GM12878 (cell line): ENCODE results near the gene SLC25A13.
A peak's percentile ranks its signal among the peaks of the same experiment; 100 is the strongest.

Experiments
- CHD2 ChIP-seq: IDR thresholded peaks from 2 replicates; pipeline ENCODE4 v1.6.1; 2011; ENCODE audit warnings: low read depth, low read length, improper control_type of control experiment, borderline replicate concordance
- HDGF ChIP-seq: fragments of 450-650 bp; IDR thresholded peaks from 2 replicates; pipeline ENCODE4 v1.6.1; 2016; ENCODE audit warnings: antibody characterized with exemption
- POLR2A ChIP-seq: IDR thresholded peaks from 2 replicates; pipeline ENCODE4 v1.6.1; 2011; ENCODE audit warnings: low read depth, mild to moderate bottlenecking, low read length
- POLR2AphosphoS5 ChIP-seq: IDR thresholded peaks from 2 replicates; pipeline ENCODE4 v1.6.1; 2011; ENCODE audit warnings: mild to moderate bottlenecking, low read length, inconsistent platforms
- RAD51 ChIP-seq: fragments of 450-650 bp; IDR thresholded peaks from 2 replicates; pipeline ENCODE4 v1.6.1; 2016; ENCODE audit warnings: moderate library complexity, mild to moderate bottlenecking, inconsistent platforms
- TARDBP ChIP-seq: IDR thresholded peaks from 2 replicates; pipeline ENCODE4 v1.6.1; 2016; ENCODE audit warnings: borderline replicate concordance
- ZNF384 ChIP-seq: IDR thresholded peaks from 2 replicates; pipeline ENCODE4 v1.6.1; 2012; ENCODE audit warnings: low read depth, mild to moderate bottlenecking, low read length, improper control_type of control experiment, borderline replicate concordance
- TF ChIP-seq, protein P1 (sequence below), 3 experiments: IDR thresholded peaks in 2 of 3; conservative IDR thresholded peaks in 1 of 3; 2 replicates each; pipeline ENCODE4 v1.5.1; 2011; ENCODE audit warnings: low read depth in 3 of 3, low read length in 3 of 3, mild to moderate bottlenecking in 3 of 3, control low read depth in 2 of 3, moderate library complexity in 2 of 3, inconsistent platforms in 1 of 3, mixed read lengths in 1 of 3; ENCODE audit not compliant: control insufficient read depth in 2 of 3, insufficient read depth in 1 of 3; ENCODE audit errors: extremely low read depth in 1 of 3

- TF ChIP-seq POLR2AphosphoS5 (peak; percentile 93; the same call in 1 of the 2 replicates), POLR2A (no peak), HDGF (no peak), ZNF384 (no peak), TARDBP (no peak), CHD2 (0 out of 2 replicates have a peak, but pooled peaks have one; percentile 32), RAD51 (no peak)
- TF ChIP-seq, protein P1, sequence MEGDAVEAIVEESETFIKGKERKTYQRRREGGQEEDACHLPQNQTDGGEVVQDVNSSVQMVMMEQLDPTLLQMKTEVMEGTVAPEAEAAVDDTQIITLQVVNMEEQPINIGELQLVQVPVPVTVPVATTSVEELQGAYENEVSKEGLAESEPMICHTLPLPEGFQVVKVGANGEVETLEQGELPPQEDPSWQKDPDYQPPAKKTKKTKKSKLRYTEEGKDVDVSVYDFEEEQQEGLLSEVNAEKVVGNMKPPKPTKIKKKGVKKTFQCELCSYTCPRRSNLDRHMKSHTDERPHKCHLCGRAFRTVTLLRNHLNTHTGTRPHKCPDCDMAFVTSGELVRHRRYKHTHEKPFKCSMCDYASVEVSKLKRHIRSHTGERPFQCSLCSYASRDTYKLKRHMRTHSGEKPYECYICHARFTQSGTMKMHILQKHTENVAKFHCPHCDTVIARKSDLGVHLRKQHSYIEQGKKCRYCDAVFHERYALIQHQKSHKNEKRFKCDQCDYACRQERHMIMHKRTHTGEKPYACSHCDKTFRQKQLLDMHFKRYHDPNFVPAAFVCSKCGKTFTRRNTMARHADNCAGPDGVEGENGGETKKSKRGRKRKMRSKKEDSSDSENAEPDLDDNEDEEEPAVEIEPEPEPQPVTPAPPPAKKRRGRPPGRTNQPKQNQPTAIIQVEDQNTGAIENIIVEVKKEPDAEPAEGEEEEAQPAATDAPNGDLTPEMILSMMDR (IDR thresholded peaks at IDR 0.05 in 2 of 3, conservative IDR thresholded peaks at IDR 0.05 in 1 of 3; ENCODE audit: control insufficient read depth in 2 of 3, extremely low read depth in 1 of 3, insufficient read depth in 1 of 3, low read depth in 3 of 3, low read length in 3 of 3): no peak
Measured at GRCh38 chr7:96321031-96321657, 754 bp downstream of the SLC25A13 start.
